ENCODE measurements around the gene AQP6. TPM values are rescaled to one million over a fixed set of nuclear protein-coding genes. Genes with fewer than 3 reads are reported as not detected.

The AQP6 gene, protein sequence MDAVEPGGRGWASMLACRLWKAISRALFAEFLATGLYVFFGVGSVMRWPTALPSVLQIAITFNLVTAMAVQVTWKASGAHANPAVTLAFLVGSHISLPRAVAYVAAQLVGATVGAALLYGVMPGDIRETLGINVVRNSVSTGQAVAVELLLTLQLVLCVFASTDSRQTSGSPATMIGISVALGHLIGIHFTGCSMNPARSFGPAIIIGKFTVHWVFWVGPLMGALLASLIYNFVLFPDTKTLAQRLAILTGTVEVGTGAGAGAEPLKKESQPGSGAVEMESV
- total RNA-seq = 0.37 and 0.73 TPM in 2 replicates

DNA sequence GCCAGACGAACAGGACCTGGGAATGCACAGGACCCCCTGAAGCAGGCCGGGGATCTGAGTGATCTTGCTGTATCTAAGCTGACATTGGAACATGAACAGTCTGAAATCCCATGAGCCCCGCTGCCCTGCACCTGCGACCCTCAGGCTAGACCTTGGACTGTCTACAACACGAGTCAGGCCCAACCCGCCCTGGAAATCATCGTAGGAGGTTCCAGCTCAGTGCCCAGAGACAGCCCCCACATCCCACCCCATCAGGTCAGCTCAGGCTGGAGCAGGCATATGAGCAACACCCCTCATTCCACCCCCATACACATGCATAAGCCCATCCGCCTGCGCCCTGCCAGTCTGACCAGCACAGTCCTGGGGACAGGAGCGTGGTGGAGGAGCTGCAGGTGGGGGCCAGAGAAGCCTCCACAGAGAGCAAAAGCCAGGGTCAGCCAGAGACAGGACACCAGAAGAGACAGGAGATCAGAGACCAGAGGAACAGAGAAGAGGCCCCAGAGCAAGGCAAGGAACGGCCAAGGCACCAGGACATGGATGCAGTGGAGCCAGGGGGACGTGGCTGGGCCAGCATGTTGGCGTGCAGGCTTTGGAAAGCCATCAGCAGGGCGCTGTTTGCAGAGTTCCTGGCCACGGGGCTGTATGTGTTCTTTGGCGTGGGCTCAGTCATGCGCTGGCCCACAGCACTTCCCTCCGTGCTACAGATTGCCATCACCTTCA, at the start of gene AQP6:
AQP6 (plus strand) TSS at position 307 of the 720 bp plus-strand sequence; CDS start at position 534, 227 bp downstream.

DNA sequence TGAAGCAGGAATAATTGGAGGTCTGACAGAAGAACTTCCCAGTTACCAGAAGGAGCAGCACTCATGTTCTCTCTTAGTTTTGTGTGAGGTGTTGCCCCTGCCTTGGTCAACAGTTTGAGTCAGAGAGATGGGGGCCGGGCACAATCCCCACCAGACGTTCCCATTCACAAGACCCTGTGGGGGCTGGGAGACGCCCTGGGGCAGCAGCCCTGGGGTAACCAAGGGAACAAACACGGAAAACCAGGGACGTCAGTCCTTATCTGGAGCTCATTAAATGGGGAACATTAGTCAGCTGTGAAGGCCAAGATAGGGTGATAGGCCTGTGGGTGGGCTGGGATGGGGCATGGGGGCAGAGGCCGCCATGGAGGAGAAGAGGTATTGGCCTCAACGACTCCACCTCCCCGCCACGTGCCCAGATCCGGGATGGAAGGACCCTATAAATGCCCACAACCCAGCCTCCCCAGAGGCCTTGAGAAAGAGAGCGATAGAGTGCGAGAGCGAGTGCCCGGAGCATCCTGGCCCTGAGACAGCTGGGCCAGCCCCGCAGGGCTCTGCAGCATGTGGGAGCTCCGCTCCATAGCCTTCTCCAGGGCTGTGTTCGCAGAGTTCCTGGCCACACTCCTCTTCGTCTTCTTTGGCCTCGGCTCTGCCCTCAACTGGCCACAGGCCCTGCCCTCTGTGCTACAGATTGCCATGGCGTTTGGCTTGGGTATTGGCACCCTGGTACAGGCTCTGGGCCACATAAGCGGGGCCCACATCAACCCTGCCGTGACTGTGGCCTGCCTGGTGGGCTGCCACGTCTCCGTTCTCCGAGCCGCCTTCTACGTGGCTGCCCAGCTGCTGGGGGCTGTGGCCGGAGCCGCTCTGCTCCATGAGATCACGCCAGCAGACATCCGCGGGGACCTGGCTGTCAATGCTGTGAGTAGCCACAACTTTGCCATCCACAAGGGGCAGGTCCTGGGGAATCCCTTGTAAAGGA, 22.2 kb upstream of the AQP6 start, which contains the start of gene AQP2:
AQP2 (plus strand) TSS at position 465 of the 979 bp plus-strand sequence; CDS start at position 559, 94 bp downstream.

DNA sequence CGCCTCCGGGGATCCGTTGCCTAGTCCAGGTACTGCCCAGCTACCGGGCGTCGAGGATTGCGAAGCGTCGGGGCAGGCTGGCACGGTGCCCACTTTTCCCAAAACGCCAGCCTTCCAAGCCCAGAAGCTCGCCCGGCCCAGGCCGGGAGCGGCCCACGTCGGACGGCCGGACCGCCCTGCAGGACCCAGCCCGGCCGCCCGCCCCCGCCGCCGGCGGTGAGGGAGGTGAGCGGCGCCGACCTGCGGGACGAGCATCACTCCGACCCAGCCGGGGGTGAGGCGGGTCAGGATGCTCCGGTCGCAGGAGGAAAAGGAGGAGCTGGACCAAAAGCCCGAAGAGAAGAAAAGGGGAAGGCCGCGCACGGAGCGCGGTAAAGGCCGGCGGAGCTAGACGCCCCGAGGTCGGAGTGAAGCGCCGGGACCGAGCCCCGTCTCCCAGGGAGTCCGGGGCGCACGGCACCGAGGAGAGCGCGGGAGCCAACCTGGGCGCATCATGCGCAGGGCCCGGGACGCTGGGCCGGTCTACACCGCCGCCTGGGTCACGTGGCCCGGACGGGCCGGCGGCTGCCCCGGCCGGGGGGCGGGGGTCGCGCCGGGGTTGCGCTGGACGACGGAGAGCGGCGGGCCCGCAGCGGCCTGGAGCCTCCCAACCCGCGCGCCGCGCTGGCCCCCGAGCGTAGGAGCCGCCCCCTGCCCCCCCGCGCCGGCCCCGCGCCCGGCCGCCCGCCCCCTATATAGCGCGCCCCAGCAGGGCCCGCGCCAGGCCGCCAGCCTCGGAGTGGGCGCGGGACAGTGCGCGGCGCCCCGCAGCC, 11.4 kb upstream of the AQP6 start, which contains the start of gene AQP5:
AQP5 (plus strand) TSS at position 762 of the 812 bp plus-strand sequence. CDS start 146 bp downstream, outside the sequence.

DNA sequence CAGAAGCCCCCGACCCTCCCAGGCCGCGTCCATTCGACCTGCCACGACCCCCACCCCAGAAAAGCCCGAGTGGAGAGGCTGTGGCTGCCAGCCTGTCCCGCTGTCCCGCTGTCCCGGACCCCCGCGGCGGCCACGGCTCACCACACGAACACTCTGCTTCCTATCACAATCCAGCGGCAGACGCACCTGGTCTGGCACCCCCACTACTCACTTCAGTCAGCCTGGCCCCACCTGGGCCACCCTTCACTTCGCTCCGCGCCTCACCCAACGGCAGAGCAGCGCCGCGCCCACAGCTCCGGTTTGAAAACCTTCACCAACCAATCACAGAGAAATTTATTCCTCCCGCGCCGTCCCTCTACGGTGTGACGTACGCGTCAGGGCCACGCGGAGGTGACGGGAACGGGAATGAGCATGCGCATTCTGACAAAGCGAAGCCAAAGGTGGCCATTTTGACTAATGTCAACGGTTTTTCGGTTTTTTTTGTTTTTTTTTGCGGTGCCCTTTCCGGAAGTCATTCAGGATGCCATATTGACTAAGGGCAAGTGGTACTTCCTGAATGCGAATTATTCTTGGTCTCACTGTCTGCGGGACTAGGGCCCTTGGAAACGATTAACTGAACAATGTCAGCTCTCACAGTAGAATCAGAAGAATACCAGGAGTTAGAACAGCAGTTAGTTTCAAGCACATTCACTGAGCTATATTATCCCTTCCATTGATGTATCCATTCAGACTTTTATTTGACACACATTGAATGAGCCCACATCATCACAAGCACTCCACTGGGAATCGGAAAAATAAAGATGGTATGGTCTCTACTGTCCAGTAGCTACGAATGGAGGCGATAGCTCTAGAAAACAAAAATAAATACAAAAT, 52.7 kb downstream of the AQP6 start, which contains the start of gene RACGAP1:
RACGAP1 (minus strand) TSS at position 308 of the 873 bp plus-strand sequence. CDS start 8,779 bp downstream, outside the sequence.

Other genes with a start within 250 kb of the AQP6 start
- gene TMBIM6, start 231.4 kb upstream of the AQP6 start, total RNA-seq = 225 and 288 TPM in 2 replicates
- 20.7 and 25.1 TPM in 2 replicates for gene NCKAP5L, start 144.5 kb upstream of the AQP6 start, total RNA-seq
- 2.9 and 4.5 TPM in 2 replicates for gene BCDIN3D, start 129.8 kb upstream of the AQP6 start, total RNA-seq
- 209 and 210 TPM in 2 replicates for gene FAIM2, start 69.0 kb upstream of the AQP6 start, total RNA-seq
- 0.31 TPM in 1 of 2 replicates, not detected in the other for gene AQP2, start 22.2 kb upstream of the AQP6 start, total RNA-seq
- gene AQP5, start 11.1 kb upstream of the AQP6 start, total RNA-seq = 7.6 and 8.0 TPM in 2 replicates
- gene RACGAP1, start 52.5 kb downstream of the AQP6 start, total RNA-seq = 12.0 and 18.6 TPM in 2 replicates
- gene ASIC1, start 84.6 kb downstream of the AQP6 start, total RNA-seq = 20.7 and 30.7 TPM in 2 replicates
- 25.9 and 39.6 TPM in 2 replicates for gene SMARCD1, start 112.4 kb downstream of the AQP6 start, total RNA-seq
- 5.9 and 11.3 TPM in 2 replicates for gene GPD1, start 131.1 kb downstream of the AQP6 start, total RNA-seq
- gene COX14, start 139.3 kb downstream of the AQP6 start, total RNA-seq = 61.8 and 66.3 TPM in 2 replicates
- gene CERS5, start 194.4 kb downstream of the AQP6 start, total RNA-seq = 25.8 and 33.5 TPM in 2 replicates